HG02759 (cell line): Measurements from ENCODE around the gene CENPQ.
"Not testable (repeated sequence)": the region's sequence is repeated elsewhere in the genome, so short reads cannot be mapped to it uniquely, and the experiment has no call there.

Experiments used
- ATAC-seq: cut with Tn5 transposase; IDR thresholded peaks from one replicate; pipeline ENCODE4 v1.9.1; 2021; ENCODE audit warnings: mild to moderate bottlenecking, moderate library complexity; ENCODE audit not compliant: unreplicated experiment

The CENPQ gene

GRCh38 chr6:49462927-49463611, at the start of gene CENPQ, which contains the start of gene MMUT:
TSS of gene CENPQ (plus strand) at chr6:49463370. CDS start at chr6:49470177, 6,807 bp downstream.
TSS of gene MMUT (minus strand) at chr6:49463253. CDS start at chr6:49459466, 3,787 bp downstream.
- peak; percentile 99 for ATAC-seq

DNA sequence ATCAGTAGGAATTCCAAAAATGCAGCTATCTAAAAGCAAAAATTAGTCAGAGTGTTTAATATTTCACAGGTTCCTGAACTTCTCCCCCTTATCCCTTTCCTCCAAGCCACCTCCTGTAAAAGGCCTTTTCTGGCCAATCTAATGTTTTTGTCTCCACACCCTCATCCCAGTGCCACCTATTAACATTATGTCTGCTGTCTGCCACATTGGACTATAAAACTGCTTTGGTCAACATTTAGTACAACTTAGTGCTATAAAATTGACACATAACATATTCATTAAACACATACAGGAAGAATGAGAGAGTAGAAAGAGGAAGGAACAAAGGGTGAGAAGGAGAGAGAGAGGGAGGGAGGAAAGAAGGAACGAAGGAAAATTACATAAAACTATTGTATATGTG, 47.8 kb upstream of the CENPQ start:
- ATAC-seq = no peak

GRCh38 chr6:49416195-49416594, 47.0 kb upstream of the CENPQ start:
- ATAC-seq = no peak

DNA sequence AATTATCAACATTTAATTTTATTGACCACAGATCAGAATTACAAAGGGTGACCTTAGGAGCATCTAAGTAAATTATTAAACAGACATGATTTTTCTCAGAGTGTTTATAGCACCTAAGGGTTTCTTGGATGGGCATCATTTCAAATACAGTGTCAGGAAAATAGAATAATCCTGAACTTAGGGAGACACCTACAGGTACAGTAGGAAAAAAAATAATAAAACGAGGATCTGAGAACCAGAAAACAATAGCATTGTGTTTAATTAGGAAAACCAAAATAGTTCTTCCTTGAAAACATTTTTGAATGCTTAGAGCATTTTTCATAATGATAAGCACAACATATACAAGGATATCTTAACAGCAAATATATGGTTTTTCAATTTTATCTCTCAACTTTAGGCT, 39.4 kb upstream of the CENPQ start:
- no peak for ATAC-seq

DNA sequence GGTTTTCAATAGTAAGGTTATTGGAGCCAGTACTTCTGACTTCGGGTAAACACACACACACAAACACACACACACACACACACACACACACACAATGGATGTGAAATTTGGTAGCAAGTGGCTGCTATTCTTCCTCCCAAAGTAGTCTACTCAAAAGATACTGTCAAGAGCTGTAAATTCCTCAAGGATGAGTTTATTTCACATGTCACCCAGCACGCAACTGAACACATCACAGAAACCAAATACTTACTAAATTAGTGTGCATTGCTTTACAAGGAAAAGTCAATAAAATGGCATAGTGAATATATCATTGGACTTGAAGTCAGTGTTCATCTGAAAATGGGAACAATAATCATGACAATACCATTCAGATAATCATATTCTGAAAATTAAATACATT, 33.0 kb upstream of the CENPQ start:
- ATAC-seq = no peak

DNA sequence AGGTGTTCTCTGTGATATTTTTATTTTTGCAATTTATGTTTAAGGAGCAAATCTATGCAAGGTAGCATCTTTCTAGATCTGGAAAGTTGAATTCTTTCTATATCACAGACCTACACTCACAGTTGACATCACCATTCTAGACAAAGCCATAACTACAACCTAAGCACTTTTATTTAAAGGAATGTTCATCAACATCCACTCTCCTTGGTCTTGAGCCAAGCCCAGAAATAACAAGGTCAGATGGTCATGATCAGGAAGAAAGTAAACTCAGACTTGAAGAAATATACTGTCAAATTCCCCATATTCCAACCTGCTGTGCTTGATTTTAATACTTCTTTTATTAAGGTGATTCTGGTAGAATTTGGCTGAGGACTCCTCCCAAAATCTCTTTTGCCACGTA, 32.3 kb upstream of the CENPQ start:
- ATAC-seq = no peak

DNA sequence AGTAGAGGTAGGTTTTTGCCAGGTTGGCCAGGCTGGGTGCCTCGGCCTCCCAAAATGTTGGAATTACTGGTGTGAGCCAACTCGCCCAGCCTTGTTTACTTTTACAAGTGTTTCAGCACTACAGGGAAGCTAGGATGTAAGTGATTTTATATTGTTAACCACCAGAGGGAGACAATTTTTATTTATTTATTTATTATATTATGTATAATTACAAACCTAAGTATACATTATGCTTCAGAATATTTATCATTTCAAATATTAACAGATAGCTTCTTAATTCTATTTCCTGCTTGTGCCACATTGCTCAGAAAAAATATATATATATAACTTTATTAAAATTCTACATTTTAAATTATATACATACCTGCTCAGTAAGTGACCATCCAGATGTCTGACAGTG, 9.9 kb upstream of the CENPQ start:
- ATAC-seq = no peak

GRCh38 chr6:49454787-49455709, 8.1 kb upstream of the CENPQ start:
- no peak for ATAC-seq

- no peak for ATAC-seq
Observed at GRCh38 chr6:49457771-49458170, 5.4 kb upstream of the CENPQ start.

- no peak for ATAC-seq
Observed at GRCh38 chr6:49462071-49462470, 1.1 kb upstream of the CENPQ start.

DNA sequence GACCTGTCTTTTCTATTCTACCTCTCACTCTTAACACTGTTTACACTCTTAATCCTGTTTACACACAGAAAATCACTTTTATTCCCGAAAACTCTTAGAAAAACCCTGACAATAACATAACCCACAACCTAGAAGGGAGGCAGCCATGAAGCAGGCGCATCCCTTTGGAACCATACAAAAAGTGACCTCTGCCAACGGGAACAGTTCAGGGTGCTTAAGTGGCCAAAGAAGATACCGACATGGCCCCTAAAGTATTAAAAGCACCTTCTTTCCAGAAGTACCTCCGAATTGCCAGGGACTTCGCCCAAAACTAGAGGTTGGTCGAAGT, 607 bp upstream of the CENPQ start:
- peak; percentile 8 for ATAC-seq

DNA sequence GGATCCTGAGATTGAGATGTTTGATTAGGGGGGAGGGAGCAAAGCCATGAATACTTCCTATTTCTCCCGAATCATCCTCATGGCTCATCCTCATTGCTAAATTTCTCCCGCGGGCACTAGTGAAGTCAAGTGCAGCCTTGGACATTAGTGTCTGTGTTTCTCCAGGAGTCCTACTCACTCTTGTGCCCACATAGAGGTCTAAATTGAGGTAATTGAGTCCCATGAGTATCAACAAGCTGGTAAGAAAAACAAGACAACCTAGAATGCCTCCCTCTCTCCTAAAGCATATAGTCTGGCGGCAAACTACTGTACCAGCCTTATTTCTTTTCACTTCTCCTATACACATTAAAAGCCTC, 420 bp downstream of the CENPQ start:
- no peak for ATAC-seq

DNA sequence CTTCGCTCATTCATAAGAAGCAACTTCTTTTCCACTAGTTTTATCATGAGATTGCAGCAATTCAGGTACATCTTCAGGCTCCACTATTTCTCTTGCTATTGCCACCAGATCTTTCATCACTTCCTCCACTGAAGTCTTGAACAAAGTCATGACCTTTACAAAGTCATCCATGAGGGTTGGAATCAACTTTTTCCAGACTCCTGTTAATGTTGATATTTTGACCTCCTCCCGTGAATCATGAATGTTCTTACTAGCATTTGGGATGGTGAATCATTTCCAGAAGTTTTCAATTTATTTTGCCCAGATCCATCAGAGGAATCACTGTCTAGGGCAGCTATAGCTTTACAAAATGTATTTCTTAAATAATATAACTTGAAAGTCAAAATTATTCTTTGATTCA, 1.5 kb downstream of the CENPQ start:
- ATAC-seq = no peak

- no peak for ATAC-seq
Observed at GRCh38 chr6:49468042-49468441, 4.9 kb downstream of the CENPQ start.

- not testable (repeated sequence) for ATAC-seq
Observed at GRCh38 chr6:49476564-49476963, 13.4 kb downstream of the CENPQ start.

DNA sequence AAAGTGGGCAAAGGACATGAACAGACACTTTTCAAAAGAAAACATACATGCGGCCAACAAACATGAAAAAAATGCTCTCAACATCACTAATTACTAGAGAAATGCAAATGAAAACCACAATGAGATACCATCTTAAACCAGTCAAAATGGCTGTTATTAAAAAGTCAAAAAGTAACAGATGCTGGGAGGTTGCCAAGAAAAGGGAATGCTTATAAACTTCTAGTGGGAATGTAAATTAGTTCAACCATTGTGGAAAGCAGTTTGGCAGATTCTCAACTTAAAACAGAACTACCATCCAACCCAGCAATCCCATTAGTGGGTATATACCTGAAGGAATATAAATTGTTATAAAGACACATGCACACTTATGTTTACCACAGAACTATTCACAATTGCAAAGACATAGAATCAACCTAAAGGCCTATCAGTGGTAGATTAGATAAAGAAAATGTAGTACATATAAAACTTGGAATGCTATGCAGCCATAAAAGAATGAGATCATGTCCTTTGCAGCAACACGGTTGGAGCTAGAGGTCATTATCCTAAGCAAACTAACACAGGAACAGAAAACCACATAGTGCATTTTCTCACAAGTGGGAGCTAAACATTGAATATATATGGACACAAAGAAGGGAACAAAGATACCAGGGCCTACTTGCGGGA, 16.3 kb downstream of the CENPQ start:
- ATAC-seq = no peak

DNA sequence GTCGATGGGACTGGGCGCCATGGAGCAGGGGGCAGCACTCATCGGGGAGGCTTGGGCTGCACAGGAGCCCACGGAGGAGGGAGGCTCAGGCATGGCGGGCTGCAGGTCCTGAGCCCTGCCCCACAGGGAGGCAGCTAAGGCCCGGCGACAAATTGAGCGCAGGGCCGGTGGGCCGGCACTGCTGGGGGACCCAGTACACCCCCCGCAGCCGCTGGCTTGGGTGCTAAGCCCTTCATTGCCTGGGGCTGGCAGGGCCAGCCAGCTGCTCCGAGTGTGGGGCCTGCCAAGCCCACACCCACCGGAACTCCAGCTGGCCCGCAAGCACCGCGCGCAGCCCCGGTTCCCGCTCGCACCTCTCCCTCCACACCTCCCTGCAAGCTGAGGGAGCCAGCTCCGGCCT, 18.7 kb downstream of the CENPQ start:
- not testable (repeated sequence) for ATAC-seq

DNA sequence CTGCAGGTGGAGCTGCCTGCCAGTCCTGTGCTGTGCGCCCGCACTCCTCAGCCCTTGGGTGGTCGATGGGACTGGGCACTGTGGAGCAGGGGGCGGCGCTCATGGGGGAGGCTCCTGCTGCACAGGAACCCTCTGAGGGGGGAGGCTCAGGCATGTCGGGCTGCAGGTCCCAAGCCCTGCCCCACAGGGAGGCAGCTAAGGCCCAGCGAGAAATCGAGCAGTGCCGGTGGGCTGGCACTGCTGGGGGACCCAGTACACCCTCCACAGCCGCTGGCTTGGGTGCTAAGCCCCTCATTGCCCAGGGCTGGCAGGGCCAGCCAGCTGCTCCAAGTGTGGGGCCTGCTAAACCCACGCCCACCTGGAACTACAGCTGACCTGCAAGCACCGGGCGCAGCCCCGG, 20.2 kb downstream of the CENPQ start:
- ATAC-seq = not testable (repeated sequence)

DNA sequence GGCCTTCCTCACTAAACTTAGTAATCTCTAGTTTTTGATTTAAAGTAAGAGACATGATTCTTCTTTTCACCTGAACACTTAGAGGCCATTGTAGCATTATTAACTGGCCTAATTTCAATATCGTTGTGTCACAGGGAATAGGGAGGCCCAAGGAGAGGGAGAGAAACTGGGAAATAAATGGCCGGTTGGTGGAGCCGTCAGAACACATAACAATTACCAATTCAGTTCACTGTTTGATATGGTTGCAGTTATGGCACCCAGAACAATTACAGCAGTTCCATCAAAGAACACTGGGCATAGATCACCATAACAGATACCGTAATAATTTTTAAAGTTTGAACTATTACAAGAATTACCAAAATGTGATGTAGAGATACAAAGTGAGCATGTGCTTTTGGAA, 27.5 kb downstream of the CENPQ start:
- ATAC-seq = no peak

DNA sequence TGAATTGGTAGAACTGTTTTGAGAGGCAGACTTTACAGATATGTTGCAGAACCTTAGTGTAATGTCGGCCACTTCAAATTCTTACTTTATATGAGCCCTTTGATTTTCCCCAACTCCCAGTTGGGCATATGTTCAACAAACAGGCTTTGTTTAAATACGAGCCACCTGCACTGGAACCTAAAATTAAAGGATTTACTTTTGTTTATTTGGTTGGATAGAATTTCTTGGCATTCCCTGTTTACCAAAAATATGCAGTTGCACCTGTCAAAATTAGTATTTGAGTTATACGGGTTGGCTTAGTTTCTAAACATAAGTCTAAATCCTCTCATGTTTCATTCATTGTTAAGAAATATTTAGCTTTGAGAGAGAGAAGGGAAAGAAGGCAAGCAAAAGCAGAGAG, 34.1 kb downstream of the CENPQ start:
- no peak for ATAC-seq

- ATAC-seq = no peak
Observed at GRCh38 chr6:49499126-49499525, 36.0 kb downstream of the CENPQ start.

DNA sequence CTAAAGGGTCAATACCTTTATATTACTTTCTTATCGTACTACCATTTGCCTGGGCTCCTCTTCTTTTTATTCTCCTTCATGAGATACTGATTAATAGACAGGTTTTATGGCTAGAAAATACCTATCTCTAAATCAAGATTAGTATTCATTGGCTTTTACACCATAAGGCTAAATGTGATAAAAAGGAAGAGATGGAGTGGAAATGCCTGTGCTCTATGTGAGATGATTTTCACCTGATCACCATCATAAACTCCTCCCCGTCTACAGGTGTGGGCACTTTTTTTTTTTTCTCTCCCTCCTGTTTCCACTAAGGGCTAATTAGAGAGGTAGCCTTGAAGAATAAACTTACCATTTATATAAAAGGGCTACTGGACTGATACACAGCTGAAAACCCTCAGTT, 36.5 kb downstream of the CENPQ start, which contains the start of gene GLYATL3:
TSS of gene GLYATL3 (plus strand) at position 301 of the 400 bp plus-strand sequence. CDS start 12,068 bp downstream, outside the sequence.
- no peak for ATAC-seq
